ENCODE data around the gene NAGA. TPM values are rescaled to one million over a fixed set of nuclear protein-coding genes. Genes with fewer than 3 reads are reported as not detected.

Gene NAGA
- polyA plus RNA-seq, 3 donors = 6.6 to 17.6 (median 7.6) TPM

Other genes with a start within 250 kb of the NAGA start
- gene SREBF2, start 237.7 kb downstream of the NAGA start, polyA plus RNA-seq = 10 to 100 TPM; 20.8 to 40.6 (median 35.8) TPM
- not detected for gene SHISA8, start 155.7 kb downstream of the NAGA start, polyA plus RNA-seq
- gene TNFRSF13C, start 144.0 kb downstream of the NAGA start, polyA plus RNA-seq = under 1 TPM in 2 of 3 donors, not detected in 1; 0.19 to 0.38 TPM
- gene CENPM, start 123.7 kb downstream of the NAGA start, polyA plus RNA-seq = 1 to 10 TPM in 2 of 3 donors, under 1 TPM in 1; 0.74 to 3.1 (median 1.1) TPM
- gene SEPTIN3, start 101.4 kb downstream of the NAGA start, polyA plus RNA-seq = under 1 TPM; 0.09 to 0.79 (median 0.70) TPM
- gene WBP2NL, start 72.0 kb downstream of the NAGA start, polyA plus RNA-seq = 1 to 10 TPM in 1 of 3 donors, under 1 TPM in 2; 0.18 to 1.1 (median 0.45) TPM
- 10 to 100 TPM in 2 of 3 donors, 1 to 10 TPM in 1; 7.9 to 14.5 (median 11.8) TPM for gene PHETA2, start 3.4 kb upstream of the NAGA start, polyA plus RNA-seq
- gene SMDT1, start 8.9 kb upstream of the NAGA start, polyA plus RNA-seq = 100 to 1,000 TPM in 1 of 3 donors, 10 to 100 TPM in 2; 53.3 to 129 (median 86.4) TPM
- gene NDUFA6, start 20.0 kb upstream of the NAGA start, polyA plus RNA-seq = 10 to 100 TPM; 51.6 to 94.7 (median 94.1) TPM
- 1 to 10 TPM in 2 of 3 donors, under 1 TPM in 1; 0.85 to 1.2 (median 1.1) TPM for gene CYP2D6, start 60.0 kb upstream of the NAGA start, polyA plus RNA-seq
- gene TCF20, start 199.8 kb upstream of the NAGA start, polyA plus RNA-seq = 1 to 10 TPM; 5.3 to 6.9 (median 5.3) TPM